GM13976 (cell line): ENCODE data around the gene ZNF827.

ENCODE experiments used
- DNase-seq: peaks from one replicate; pipeline ENCODE4 v3.0.0; 2012; ENCODE audit warnings: low spot score
- CTCF ChIP-seq: IDR thresholded peaks from 2 replicates; pipeline ENCODE4 v1.5.1; 2012; ENCODE audit warnings: borderline replicate concordance, mild to moderate bottlenecking; ENCODE audit not compliant: insufficient read depth; ENCODE audit errors: extremely low read depth, missing control alignments, control extremely low read depth
- in situ Hi-C: fragments of 300-500 bp; cut with MboI; formaldehyde crosslinking; loops from one replicate; pipeline ENCODE4 v1.12.0; 2022; ENCODE audit warnings: low sequenced_read_pairs, mixed read lengths, inconsistent platforms; ENCODE audit not compliant: unreplicated experiment

ZNF827 gene

GRCh38 chr4:145898466-145898865 lies 40.2 kb downstream of the ZNF827 start:
- in situ Hi-C loops: no loop called here
- no peak for TF ChIP-seq CTCF
- DNase-seq: no peak

GRCh38 chr4:145895056-145895455 lies 43.6 kb downstream of the ZNF827 start:
- TF ChIP-seq CTCF: no peak
- DNase-seq: no peak

GRCh38 chr4:145891958-145892357 lies 46.7 kb downstream of the ZNF827 start:
- in situ Hi-C loops: no loop called here
- TF ChIP-seq CTCF: no peak
- DNase-seq: no peak

More at GRCh38 chr4:145895056-145895455, 43.6 kb downstream of the ZNF827 start:
- in situ Hi-C loops: no loop called here

GRCh38 chr4:145890689-145891088 lies 47.9 kb downstream of the ZNF827 start:
- TF ChIP-seq CTCF: no peak
- DNase-seq: no peak
- in situ Hi-C loops: no loop called here

- no peak for DNase-seq
- no peak for TF ChIP-seq CTCF
- in situ Hi-C loops: no loop called here
Measured at GRCh38 chr4:145888393-145888792, 50.2 kb downstream of the ZNF827 start.

- in situ Hi-C loops: no loop called here
- DNase-seq: no peak
- TF ChIP-seq CTCF: no peak
Measured at GRCh38 chr4:145887241-145887991, 51.2 kb downstream of the ZNF827 start.
